Panc1 (cell line): ENCODE measurements around the gene LIN28B. TPM values are rescaled to one million over a fixed set of nuclear protein-coding genes. Genes with fewer than 3 reads are reported as not detected.

Experiments
- ATAC-seq: fragments of 200-7000 bp; cut with Tn5 transposase; 2 replicates; pipeline ENCODE4 v1.9.1; 2020; ENCODE audit warnings: mild to moderate bottlenecking, moderate library complexity
- BruUV-seq: library from RNA; stranded (reverse); fragments of 400-500 nt; replicated peaks from 2 replicates; lab custom pipeline; 2021; lab: Mats Ljungman, UMichigan
- CTCF ChIA-PET: fragments of 300-600 bp; sonication (Branson Sonifier 250); formaldehyde crosslinking; loops from one replicate; lab custom pipeline; 2022; ENCODE audit warnings: antibody characterized with exemption; lab: Charles Lee
- POLR2A ChIA-PET: fragments of 300-600 bp; sonication (Branson Sonifier 250); formaldehyde crosslinking; loops from one replicate; lab custom pipeline; 2022; ENCODE audit warnings: antibody characterized with exemption; lab: Charles Lee
- DNase-seq: peaks from one replicate; pipeline ENCODE4 v3.0.0-alpha.2; 2010; ENCODE audit warnings: low read depth, low spot score
- H3K27ac ChIP-seq: 2 replicates; pipeline ENCODE4 v1.5.1; 2011; ENCODE audit warnings: mild to moderate bottlenecking, low read length, inconsistent platforms
- H3K27me3 ChIP-seq: fragments of 200-500 bp; sonication (Bioruptor generic); 2 replicates; pipeline ENCODE4 v1.6.0; 2014; ENCODE audit warnings: low read length, inconsistent platforms; ENCODE audit not compliant: control insufficient read depth, insufficient read depth
- H3K36me3 ChIP-seq: fragments of 200-500 bp; sonication (Bioruptor generic); 2 replicates; pipeline ENCODE4 v1.5.1; 2014; ENCODE audit warnings: inconsistent platforms, mild to moderate bottlenecking, low read length, moderate library complexity; ENCODE audit not compliant: control insufficient read depth, insufficient read depth
- H3K4me1 ChIP-seq: 2 replicates; pipeline ENCODE4 v1.5.1; 2011; ENCODE audit warnings: inconsistent platforms, mild to moderate bottlenecking, low read length, moderate library complexity; ENCODE audit not compliant: control insufficient read depth, insufficient read depth
- H3K4me3 ChIP-seq, 2 experiments: 2 replicates each; pipeline ENCODE4 v1.5.1; 2011 to 2012; ENCODE audit warnings: low read depth in 2 of 2, low read length in 2 of 2, mild to moderate bottlenecking in 2 of 2, inconsistent platforms in 1 of 2, moderate library complexity in 1 of 2
- H3K9me3 ChIP-seq: fragments of 200-500 bp; sonication (Bioruptor generic); 2 replicates; pipeline ENCODE4 v1.5.1; 2014; ENCODE audit warnings: low read depth, mild to moderate bottlenecking, inconsistent platforms, low read length, moderate library complexity; ENCODE audit not compliant: control insufficient read depth, insufficient read depth
- CTCF ChIP-seq: fragments of 450-650 bp; IDR thresholded peaks from 2 replicates; pipeline ENCODE4 v1.5.1; 2017; ENCODE audit warnings: mild to moderate bottlenecking
- POLR2AphosphoS5 ChIP-seq: IDR thresholded peaks from 2 replicates; pipeline ENCODE4 v1.6.1; 2012; ENCODE audit warnings: mild to moderate bottlenecking, low read depth, low read length, moderate library complexity
- REST ChIP-seq, 2 experiments: IDR thresholded peaks; 2 replicates each; pipeline ENCODE4 v1.6.1; 2011 to 2012; ENCODE audit warnings: low read depth in 2 of 2, control low read depth in 1 of 2, low read length in 1 of 2, mild to moderate bottlenecking in 1 of 2, moderate library complexity in 1 of 2; ENCODE audit not compliant: insufficient read depth in 1 of 2
- SIN3A ChIP-seq: IDR thresholded peaks from 2 replicates; pipeline ENCODE4 v1.6.1; 2012; ENCODE audit warnings: low read depth, mild to moderate bottlenecking, low read length, moderate library complexity, borderline replicate concordance; ENCODE audit not compliant: insufficient read depth
- TCF7L2 ChIP-seq: IDR thresholded peaks from 2 replicates; pipeline ENCODE4 v1.6.1; 2011; ENCODE audit warnings: mild to moderate bottlenecking, low read depth, low read length, inconsistent platforms
- in situ Hi-C: cut with HindIII; loops from 2 replicates; pipeline ENCODE4 v1.10.0; 2016; ENCODE audit warnings: low sequenced_read_pairs, low pct_unique_long_range_greater_than_20kb
- intact Hi-C: fragments of 100-400 bp; cut with micrococcal nuclease; formaldehyde crosslinking; loops from one replicate; pipeline ENCODE4 v1.10.0; 2022; ENCODE audit not compliant: unreplicated experiment
- total RNA-seq: library from RNA; stranded (reverse); gene quantifications from one replicate; pipeline ENCODE4 v1.2.1, GENCODE V29; 2021; ENCODE audit not compliant: unreplicated experiment

Gene LIN28B
- total RNA-seq, 1 experiment from 2014 or later: 5.8 TPM

GRCh38 chr6:105105094-105105493 lies 148.2 kb downstream of the LIN28B start:
- CTCF ChIA-PET: no interaction called here
- H3K27ac ChIP-seq: no peak overlapping the region
- intact Hi-C loops: no loop called here
- no peaks in the 10 kb centered on the region for H3K27me3 ChIP-seq
- no peak overlapping the region for H3K4me3 ChIP-seq
- ATAC-seq: no peak
- DNase-seq: no peak
- no peak for TF ChIP-seq SIN3A
- no peaks in the 10 kb centered on the region for H3K4me1 ChIP-seq
- no peaks in the 10 kb centered on the region for H3K9me3 ChIP-seq
- BruUV-seq: no TSS peak
- H3K36me3 ChIP-seq: peaks cover 3% of the 10 kb centered on the region; the same call in 1 of the 2 replicates
- POLR2A ChIA-PET: interaction anchor here (0.6 kb wide), 1 partner anchor 331 kb away, joined by 3 read pairs; no protein-coding TSS in a partner anchor
- in situ Hi-C loops: no loop called here

- no TSS peak for BruUV-seq
- in situ Hi-C loops: no loop called here
- intact Hi-C loops: no loop called here
- TF ChIP-seq REST (IDR thresholded peaks at IDR 0.05; ENCODE audit: insufficient read depth in 1 of 2, low read depth in 2 of 2, low read length in 1 of 2): no peak
- no peak for TF ChIP-seq TCF7L2
- no peak for TF ChIP-seq POLR2AphosphoS5
- no peak for TF ChIP-seq SIN3A
- no peak for TF ChIP-seq CTCF
- H3K4me3 ChIP-seq: no peak overlapping the region
- no peak overlapping the region for H3K27ac ChIP-seq
- no peaks in the 10 kb centered on the region for H3K27me3 ChIP-seq
- no peak for ATAC-seq
- no peaks in the 10 kb centered on the region for H3K4me1 ChIP-seq
- POLR2A ChIA-PET: no interaction called here
- no peak for DNase-seq
- H3K36me3 ChIP-seq: peaks cover 3% of the 10 kb centered on the region; the same call in 1 of the 2 replicates
- no peaks in the 10 kb centered on the region for H3K9me3 ChIP-seq
- CTCF ChIA-PET: no interaction called here
Observed at GRCh38 chr6:105106260-105106659, 149.4 kb downstream of the LIN28B start.

GRCh38 chr6:105107207-105107606 lies 150.3 kb downstream of the LIN28B start:
- in situ Hi-C loops (no loop called here), intact Hi-C loops (no loop called here)
- CTCF ChIA-PET: no interaction called here

More at GRCh38 chr6:105107207-105107606, 150.3 kb downstream of the LIN28B start:
- ATAC-seq (no peak), DNase-seq (no peak)
- no peak overlapping the region for H3K27ac ChIP-seq
- BruUV-seq: no TSS peak
- H3K27me3 ChIP-seq: no peaks in the 10 kb centered on the region
- TF ChIP-seq REST (IDR thresholded peaks at IDR 0.05; ENCODE audit: insufficient read depth in 1 of 2, low read depth in 2 of 2, low read length in 1 of 2) (no peak), POLR2AphosphoS5 (no peak), TCF7L2 (no peak), SIN3A (no peak), CTCF (no peak)
- no peaks in the 10 kb centered on the region for H3K9me3 ChIP-seq
- H3K36me3 ChIP-seq: peaks cover 3% of the 10 kb centered on the region; the same call in 1 of the 2 replicates
- no peak overlapping the region for H3K4me3 ChIP-seq
- POLR2A ChIA-PET: no interaction called here
- no peaks in the 10 kb centered on the region for H3K4me1 ChIP-seq
